ENCODE results near the gene CLDN9. TPM values are rescaled to one million over a fixed set of nuclear protein-coding genes. Genes with fewer than 3 reads are reported as not detected.

Gene CLDN9
- total RNA-seq, 4 donors from 2014 or later = not detected

DNA sequence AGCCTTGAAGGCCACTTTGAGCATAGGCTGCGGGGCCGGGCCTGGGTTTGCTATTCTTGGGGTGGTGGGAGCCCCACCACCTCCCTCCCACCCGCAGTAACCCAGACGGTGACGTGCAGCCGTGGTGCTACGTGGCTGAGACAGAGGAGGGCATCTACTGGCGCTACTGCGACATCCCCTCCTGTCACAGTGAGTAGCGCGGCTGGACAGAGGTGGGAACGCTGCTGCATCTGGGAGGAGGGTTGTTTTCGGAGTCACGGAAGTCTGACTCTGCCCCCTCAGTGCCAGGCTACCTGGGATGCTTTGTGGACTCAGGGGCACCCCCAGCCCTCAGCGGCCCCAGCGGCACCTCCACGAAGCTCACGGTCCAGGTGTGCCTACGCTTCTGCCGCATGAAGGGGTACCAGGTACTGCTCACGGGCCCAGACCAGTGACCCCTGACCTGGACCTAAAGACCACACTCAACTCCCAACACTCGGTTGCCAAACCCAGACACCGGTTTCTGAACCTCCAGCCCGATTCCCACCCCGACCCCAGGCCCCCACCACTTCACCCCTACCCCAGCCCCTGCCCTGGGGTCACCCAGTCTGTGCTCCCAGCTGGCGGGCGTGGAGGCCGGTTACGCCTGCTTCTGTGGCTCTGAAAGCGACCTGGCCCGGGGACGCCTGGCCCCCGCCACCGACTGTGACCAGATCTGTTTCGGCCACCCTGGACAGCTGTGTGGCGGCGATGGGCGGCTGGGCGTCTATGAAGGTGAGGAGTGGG lies 46.5 kb upstream of the CLDN9 start:
- H3K27ac ChIP-seq = no peak overlapping the region
- peaks cover 18 to 74% (median 47%) of the 10 kb centered on the region in 4 donors for H3K27me3 ChIP-seq
- no peaks in the 10 kb centered on the region for H3K9me3 ChIP-seq
- DNase-seq = no peak
- intact Hi-C loops (cut with DNase I) = no loop called here
- no peak for TF ChIP-seq POLR2A (IDR thresholded peaks at IDR 0.05)
- TF ChIP-seq, protein P1, sequence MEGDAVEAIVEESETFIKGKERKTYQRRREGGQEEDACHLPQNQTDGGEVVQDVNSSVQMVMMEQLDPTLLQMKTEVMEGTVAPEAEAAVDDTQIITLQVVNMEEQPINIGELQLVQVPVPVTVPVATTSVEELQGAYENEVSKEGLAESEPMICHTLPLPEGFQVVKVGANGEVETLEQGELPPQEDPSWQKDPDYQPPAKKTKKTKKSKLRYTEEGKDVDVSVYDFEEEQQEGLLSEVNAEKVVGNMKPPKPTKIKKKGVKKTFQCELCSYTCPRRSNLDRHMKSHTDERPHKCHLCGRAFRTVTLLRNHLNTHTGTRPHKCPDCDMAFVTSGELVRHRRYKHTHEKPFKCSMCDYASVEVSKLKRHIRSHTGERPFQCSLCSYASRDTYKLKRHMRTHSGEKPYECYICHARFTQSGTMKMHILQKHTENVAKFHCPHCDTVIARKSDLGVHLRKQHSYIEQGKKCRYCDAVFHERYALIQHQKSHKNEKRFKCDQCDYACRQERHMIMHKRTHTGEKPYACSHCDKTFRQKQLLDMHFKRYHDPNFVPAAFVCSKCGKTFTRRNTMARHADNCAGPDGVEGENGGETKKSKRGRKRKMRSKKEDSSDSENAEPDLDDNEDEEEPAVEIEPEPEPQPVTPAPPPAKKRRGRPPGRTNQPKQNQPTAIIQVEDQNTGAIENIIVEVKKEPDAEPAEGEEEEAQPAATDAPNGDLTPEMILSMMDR (IDR thresholded peaks at IDR 0.05) = no peak
- H3K4me3 ChIP-seq = peak overlapping the region in 2 of 4 donors; percentile 27 to 53
- H3K4me1 ChIP-seq = peaks cover 49 to 99% (median 64%) of the 10 kb centered on the region in 3 donors
- 53 to 73% methylated on average over 4 to 6 of the region's 39 CpGs for WGBS, 2 donors
- H3K36me3 ChIP-seq = no peaks in the 10 kb centered on the region

DNA sequence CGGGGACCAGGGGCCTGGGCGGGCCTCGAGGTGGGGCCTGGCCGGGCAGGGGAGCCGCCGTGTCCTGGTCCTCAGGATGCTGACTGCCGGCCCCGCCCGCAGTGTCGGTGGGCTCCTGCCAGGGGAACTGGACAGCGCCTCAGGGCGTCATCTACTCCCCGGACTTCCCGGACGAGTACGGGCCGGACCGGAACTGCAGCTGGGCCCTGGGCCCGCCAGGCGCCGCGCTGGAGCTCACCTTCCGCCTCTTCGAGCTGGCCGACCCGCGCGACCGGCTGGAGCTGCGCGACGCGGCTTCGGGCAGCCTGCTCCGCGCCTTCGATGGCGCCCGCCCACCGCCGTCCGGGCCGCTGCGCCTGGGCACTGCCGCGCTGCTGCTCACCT lies 45.9 kb upstream of the CLDN9 start:
- WGBS, 2 donors = 76% methylated on average over 14 of the region's 46 CpGs; no CpG with 5 or more reads in 1 of the 2 donors
- Histone ChIP-seq H3K36me3 (no peaks in the 10 kb centered on the region), H3K27ac (no peak overlapping the region), H3K9me3 (no peaks in the 10 kb centered on the region), H3K4me1 (peaks cover 49 to 96% (median 66%) of the 10 kb centered on the region in 3 donors), H3K27me3 (peaks cover 18 to 69% (median 47%) of the 10 kb centered on the region in 4 donors), H3K4me3 (peak overlapping the region in 2 of 4 donors; percentile 27 to 53)
- TF ChIP-seq, protein P1 (IDR thresholded peaks at IDR 0.05) = no peak
- TF ChIP-seq POLR2A (IDR thresholded peaks at IDR 0.05) = no peak
- intact Hi-C loops (cut with DNase I) = no loop called here
- DNase-seq = no peak

DNA sequence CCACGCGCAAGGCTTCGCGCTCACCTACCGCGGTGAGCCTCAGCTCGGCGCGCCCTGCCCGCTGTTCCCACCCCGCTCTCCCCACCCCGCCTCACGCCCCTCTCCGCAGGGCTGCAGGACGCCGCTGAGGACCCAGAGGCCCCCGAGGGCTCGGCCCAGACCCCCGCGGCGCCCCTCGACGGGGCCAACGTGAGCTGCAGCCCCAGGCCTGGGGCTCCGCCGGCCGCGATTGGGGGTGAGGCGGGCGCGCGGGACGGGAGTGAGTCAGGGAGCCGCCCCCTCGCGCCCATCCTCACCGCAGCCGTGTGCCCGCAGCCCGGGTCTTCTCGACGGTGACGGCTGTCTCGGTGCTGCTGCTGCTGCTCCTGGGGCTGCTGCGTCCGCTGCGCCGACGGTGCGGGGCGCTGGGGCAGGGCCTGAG lies 45.5 kb upstream of the CLDN9 start:
- Histone ChIP-seq H3K36me3 (no peaks in the 10 kb centered on the region), H3K27me3 (peaks cover 18 to 65% (median 47%) of the 10 kb centered on the region in 4 donors), H3K4me1 (peaks cover 49 to 92% (median 66%) of the 10 kb centered on the region in 3 donors), H3K9me3 (no peaks in the 10 kb centered on the region), H3K4me3 (peak overlapping the region in 2 of 4 donors; percentile 27 to 53), H3K27ac (no peak overlapping the region)
- no CpG with 5 or more reads among the region's 51 CpGs for WGBS, 2 donors
- intact Hi-C loops (cut with DNase I) = no loop called here
- no peak for DNase-seq
- TF ChIP-seq POLR2A (IDR thresholded peaks at IDR 0.05) = no peak
- TF ChIP-seq, protein P1 (IDR thresholded peaks at IDR 0.05) = no peak

DNA sequence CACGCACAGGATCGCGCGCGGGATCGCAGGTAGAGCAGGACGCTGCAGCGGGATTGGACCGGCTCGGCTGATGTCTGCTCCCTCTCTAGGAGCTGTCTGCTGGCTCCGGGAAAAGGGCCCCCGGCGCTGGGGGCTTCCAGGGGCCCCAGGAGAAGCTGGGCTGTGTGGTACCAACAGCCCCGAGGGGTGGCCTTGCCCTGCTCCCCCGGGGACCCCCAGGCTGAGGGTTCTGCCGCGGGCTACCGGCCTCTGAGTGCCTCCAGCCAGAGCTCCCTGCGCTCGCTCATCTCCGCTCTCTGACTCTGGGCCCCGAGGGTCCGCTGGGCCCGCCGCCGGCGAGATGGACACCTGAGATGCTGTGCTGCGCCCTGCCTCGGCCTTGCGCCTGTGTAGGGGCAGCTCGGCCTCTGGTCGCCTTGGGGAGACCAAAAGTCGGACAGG lies 45.0 kb upstream of the CLDN9 start:
- TF ChIP-seq, protein P1 (IDR thresholded peaks at IDR 0.05) = no peak
- no peak for TF ChIP-seq POLR2A (IDR thresholded peaks at IDR 0.05)
- intact Hi-C loops (cut with DNase I) = no loop called here
- no peaks in the 10 kb centered on the region for H3K9me3 ChIP-seq
- H3K4me3 ChIP-seq = no peak overlapping the region
- peaks cover 18 to 59% (median 45%) of the 10 kb centered on the region in 4 donors for H3K27me3 ChIP-seq
- no peak for DNase-seq
- peaks cover 46 to 87% (median 62%) of the 10 kb centered on the region in 3 donors for H3K4me1 ChIP-seq
- H3K36me3 ChIP-seq = no peaks in the 10 kb centered on the region
- H3K27ac ChIP-seq = no peak overlapping the region
- 20 to 53% methylated on average over 2 to 3 of the region's 33 CpGs for WGBS, 2 donors

DNA sequence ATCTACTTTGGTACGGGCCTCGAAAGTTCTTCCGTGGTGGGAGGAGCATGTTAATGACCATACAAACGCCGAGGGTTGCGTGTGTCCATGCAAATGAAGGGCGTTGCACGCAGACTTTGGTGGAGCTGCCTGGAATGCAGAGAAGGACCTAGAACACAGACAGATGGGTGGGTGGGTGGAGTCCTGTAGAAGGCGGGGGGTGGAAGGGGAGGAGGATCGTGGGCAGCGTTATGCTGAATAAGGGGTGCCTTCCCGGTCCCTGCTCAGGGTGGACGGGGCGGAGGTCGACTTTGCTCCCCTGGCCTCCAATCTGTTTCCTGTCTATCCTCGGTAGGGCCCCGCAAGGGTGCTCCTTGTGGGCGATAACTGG lies 44.4 kb upstream of the CLDN9 start:
- Histone ChIP-seq H3K27ac (peak overlapping the region in 3 of 4 donors; percentile 52 to 85 (median 67)), H3K36me3 (no peaks in the 10 kb centered on the region), H3K27me3 (peaks cover 13 to 53% (median 39%) of the 10 kb centered on the region in 4 donors), H3K9me3 (no peaks in the 10 kb centered on the region), H3K4me1 (peaks cover 40 to 81% (median 56%) of the 10 kb centered on the region in 3 donors), H3K4me3 (peak overlapping the region in 3 of 4 donors; percentile 63 to 81 (median 81))
- WGBS, 2 donors = 10 to 20% methylated on average over 8 to 13 of the region's 18 CpGs
- TF ChIP-seq, protein P1 (IDR thresholded peaks at IDR 0.05) = no peak
- no peak for TF ChIP-seq POLR2A (IDR thresholded peaks at IDR 0.05)
- DNase-seq = no peak
- intact Hi-C loops (cut with DNase I) = no loop called here

Data from esophagus squamous epithelium (tissue), 5 donors.